GM19467 (cell line): Measurements from ENCODE around the gene ANKRD52.

Experiments used
- ATAC-seq: cut with Tn5 transposase; IDR thresholded peaks from one replicate; pipeline ENCODE4 v1.9.1; 2021; ENCODE audit warnings: mild to moderate bottlenecking, moderate library complexity; ENCODE audit not compliant: unreplicated experiment

ANKRD52 gene

GRCh38 chr12:56242986-56243385, 15.2 kb downstream of the ANKRD52 start:
- no peak for ATAC-seq

DNA sequence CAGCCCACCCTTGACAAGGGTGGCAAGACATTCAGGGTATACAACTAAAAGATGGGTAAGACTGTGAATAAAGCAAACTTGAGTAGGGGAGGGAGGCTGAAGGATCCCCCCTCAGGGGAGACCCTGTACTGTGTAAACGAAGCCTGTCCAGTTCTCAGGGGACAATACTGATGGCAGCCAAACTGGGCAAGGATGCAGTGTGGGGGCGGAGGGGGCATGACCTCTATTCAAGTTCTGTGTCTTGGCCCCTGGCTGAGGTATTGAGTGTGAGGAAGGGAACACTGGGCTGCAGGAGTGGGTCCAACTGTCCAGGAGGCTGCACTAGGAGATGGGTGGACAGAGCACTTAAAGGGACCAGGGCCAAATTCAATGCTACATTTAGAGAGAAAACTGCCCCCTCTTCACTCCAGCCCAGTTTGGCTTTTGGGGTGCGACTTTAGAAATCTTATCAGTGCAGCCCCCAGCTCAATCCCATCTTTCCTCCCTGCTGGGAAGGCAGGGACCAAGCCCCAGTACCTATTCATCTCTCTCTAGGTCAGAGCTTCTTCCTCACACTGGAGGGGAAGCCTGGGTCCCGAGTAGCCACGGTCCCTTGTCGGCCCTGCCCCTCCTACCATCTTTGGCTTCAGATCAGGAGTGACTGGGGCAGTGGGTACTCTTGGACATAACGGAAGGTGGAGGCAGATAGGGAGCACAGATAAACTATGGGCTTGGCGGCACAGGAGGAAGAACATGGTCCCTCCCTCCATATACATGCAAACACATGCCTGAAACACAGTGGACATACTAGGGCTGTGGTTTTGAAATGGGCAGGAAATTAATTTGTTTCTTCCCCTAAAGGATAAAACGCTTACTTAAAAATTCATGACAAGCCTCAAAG, 16.5 kb downstream of the ANKRD52 start:
- ATAC-seq, result no peak

GRCh38 chr12:56237552-56237951, 20.6 kb downstream of the ANKRD52 start:
- no peak for ATAC-seq

GRCh38 chr12:56236985-56237384, 21.2 kb downstream of the ANKRD52 start:
- ATAC-seq, result no peak

GRCh38 chr12:56236091-56236490, 22.1 kb downstream of the ANKRD52 start:
- no peak for ATAC-seq

DNA sequence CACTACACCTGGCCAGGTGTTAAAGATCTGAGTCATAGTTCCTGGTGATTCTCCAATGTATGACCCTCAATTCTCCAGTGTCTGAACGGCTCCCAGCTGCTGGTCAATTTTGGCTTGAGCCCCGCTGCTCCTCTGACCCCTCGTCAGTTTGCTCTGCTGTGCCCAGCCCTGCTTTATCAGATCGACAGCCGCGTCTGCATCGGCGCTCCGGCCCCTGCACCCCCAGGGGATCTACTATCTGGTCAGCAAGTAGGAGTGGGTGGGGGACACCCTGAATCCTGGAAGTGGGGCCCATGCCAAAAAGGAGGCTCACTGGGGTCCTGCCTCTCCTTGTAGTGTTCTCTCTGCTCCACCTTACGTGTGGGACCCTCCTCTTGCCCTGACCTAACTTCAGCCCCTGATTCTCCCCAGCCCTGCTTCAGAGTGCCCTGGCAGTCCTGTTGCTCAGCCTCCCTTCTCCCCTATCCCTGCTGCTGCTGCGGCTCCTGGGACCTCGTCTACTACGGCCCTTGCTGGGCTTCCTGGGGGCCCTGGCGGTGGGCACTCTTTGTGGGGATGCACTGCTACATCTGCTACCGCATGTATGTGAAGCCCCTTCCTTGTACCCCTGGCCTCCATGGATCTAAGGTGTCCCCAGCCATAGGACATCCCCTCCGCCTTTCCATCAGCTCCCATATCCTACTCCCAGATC, 23.3 kb downstream of the ANKRD52 start:
- ATAC-seq, result no peak

DNA sequence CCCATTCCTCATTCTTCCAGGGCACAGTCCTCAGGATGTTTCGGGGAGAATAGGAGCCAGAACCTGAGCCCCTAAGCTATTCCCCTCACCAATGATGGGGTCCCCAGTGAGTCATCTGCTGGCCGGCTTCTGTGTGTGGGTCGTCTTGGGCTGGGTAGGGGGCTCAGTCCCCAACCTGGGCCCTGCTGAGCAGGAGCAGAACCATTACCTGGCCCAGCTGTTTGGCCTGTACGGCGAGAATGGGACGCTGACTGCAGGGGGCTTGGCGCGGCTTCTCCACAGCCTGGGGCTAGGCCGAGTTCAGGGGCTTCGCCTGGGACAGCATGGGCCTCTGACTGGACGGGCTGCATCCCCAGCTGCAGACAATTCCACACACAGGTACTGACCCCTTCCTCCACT, 27.0 kb downstream of the ANKRD52 start:
- ATAC-seq, result no peak

DNA sequence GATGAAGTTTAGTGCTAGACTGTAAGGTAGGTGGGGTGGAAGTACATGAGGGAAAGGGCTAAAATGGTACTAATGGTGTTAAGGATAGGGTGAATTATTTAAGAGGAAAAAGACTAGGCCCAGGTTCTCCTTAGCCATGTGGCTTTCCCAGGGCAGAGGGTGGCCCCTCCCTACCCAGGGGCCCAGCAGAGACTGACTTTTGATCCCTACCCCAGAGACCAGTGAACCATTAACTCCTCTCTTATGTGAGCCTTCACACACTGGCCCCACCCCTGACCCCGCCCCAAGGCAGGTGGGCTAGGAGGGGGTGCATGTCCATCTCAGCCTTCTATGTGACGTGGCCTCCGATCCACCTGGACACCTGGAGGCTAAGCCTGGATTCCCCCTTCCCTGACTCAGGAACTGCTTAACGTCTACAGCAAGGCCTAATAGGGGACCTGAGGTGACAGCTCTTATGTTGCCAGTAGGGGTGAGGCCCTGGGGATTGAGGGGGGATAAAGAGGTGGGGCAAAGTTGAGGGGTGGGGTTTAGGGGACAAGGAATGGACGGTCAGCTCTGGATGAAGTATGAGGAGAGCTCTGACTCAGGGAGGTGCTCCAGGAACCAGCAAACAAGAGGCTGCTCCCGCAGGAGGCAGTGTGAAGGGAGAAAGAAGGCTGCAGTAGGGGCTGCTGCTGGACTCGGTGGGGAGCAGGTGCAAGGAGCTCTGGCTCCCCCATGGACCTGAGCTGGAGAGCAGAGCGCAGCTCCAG, 27.6 kb downstream of the ANKRD52 start:
- ATAC-seq, result no peak

GRCh38 chr12:56229916-56230431, 28.2 kb downstream of the ANKRD52 start, which contains the start of gene SLC39A5:
SLC39A5 (plus strand) TSS chr12:56230051; CDS start chr12:56231275, 1,224 bp downstream.
- no peak for ATAC-seq

- ATAC-seq, result no peak
Observed at GRCh38 chr12:56229082-56229481, 29.1 kb downstream of the ANKRD52 start.

GRCh38 chr12:56224954-56225353, 33.2 kb downstream of the ANKRD52 start:
- no peak for ATAC-seq

GRCh38 chr12:56224102-56224701, 34.0 kb downstream of the ANKRD52 start, which contains the start of gene NABP2:
NABP2 (plus strand) TSS chr12:56224342; CDS start chr12:56224857, 515 bp downstream.
- peak; percentile 68 for ATAC-seq

GRCh38 chr12:56223571-56224101, 34.5 kb downstream of the ANKRD52 start:
- no peak for ATAC-seq

DNA sequence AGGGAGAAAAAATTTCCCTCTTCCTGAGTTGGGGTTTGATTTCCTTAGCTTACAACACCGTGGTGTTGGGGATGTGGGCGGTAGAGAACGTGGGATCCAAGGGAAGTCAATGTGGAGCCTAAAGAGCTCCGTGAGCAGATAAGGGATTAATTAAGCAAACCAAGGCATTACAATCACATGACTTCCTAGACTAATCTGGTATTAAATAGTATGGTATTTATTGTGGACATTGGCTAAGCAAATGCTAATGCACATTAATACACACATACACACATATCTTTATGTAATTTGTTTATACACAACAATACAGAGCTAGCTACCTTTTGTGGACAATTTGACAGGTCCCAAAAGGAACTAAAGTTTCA, 35.7 kb downstream of the ANKRD52 start:
- ATAC-seq, result no peak

DNA sequence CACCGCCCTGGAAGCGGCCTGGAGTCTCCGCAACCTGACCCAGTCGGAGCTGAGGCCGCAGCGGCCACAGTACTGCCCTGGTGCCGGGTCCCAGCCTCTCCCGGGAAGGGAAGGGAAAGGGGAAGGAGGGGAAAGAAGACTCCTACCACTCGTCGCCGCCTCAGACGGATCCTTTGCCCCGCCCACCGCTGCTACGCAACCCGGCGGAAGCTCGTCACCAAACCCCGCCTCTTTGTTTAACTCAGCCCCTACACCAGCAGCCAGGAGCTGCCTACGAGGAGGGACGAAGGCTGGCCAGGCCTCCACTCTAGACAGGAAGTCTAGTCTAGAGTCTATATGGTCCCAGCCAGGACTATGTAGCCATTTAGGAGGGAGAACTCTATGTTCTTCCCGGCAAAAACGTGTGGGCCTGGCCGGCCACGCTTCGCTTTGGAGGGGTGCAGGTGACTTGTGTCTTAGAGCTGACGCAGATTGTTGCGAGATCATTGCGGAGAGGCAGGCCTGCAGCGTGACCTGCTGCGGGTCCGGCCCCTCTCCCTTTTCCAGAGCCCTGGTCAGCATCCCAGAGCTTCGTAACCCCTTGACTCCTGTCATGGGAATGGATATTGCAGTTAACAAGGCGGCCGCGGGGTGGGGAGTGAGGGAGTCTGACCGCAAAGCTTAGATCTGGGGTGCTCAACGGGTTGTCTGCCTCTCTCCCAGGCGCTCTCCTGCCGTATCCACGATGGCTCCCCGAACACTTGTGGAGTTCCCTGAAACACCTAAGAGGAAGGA, 36.2 kb downstream of the ANKRD52 start, which contains the start of gene RNF41:
Gene RNF41 (minus strand): TSS at position 166 of the 774 bp plus-strand sequence. CDS start 7,875 bp downstream, outside the sequence.
- peak; percentile 72 for ATAC-seq

DNA sequence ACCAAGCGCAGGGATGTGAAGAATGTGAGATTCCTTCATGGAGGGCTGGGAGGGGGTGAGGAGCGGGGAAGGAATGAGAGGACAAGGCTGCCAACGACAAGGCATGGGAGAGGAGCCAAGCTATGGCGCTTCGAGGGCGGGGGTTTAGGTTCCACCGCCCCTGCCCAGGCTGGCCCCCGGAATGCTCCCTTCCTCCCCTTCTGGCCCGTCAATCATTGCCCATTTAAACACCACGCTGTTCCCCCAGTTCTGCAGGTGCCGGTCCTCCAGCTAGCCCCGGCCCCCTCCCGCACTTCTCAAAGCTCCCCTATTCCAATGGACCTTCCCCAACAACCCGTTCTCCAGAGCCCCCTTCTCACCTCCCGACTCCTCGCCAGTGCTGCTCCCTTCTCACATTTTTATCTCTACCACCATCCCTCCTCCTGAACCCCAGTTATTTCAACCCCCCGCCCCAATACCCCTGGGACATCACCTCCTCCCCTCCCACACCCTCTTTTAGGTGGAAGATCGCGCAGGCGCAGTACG, 36.9 kb downstream of the ANKRD52 start:
- peak; percentile 24 for ATAC-seq

GRCh38 chr12:56220611-56221231, 37.5 kb downstream of the ANKRD52 start:
- no peak for ATAC-seq

GRCh38 chr12:56219840-56220239, 38.3 kb downstream of the ANKRD52 start:
- no peak for ATAC-seq

DNA sequence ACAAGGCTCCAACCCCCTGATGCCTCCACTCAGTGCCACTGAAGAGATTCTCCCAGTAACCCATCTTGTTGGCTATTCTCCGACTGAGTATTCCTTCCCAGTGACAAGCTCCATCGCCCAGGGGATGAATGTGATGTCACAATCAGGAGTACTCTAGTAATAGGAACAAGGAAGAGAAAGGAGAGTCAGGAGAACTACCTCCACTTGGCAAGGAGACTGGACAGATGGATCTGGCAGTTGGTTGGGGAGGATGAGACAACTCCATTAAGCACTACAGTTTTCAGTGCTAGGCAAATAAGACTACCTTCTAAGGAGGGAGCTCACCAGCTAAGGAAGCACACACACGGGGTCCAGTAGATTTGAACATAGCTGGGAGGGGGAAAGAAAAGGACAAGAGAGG, 41.7 kb downstream of the ANKRD52 start:
- ATAC-seq, result no peak
